HG03565 (cell line): ENCODE data around the gene UVSSA.

Experiments
- ATAC-seq: cut with Tn5 transposase; IDR thresholded peaks from one replicate; pipeline ENCODE4 v1.9.1; 2021; ENCODE audit warnings: mild to moderate bottlenecking, moderate library complexity; ENCODE audit not compliant: unreplicated experiment

Gene UVSSA

GRCh38 chr4:1348014-1348513 lies 1.1 kb downstream of the UVSSA start:
- no peak for ATAC-seq

- ATAC-seq: no peak
Observed at GRCh38 chr4:1348746-1349145, 1.7 kb downstream of the UVSSA start.

GRCh38 chr4:1349359-1350168 lies 2.6 kb downstream of the UVSSA start:
- ATAC-seq: no peak

- ATAC-seq: no peak
Observed at GRCh38 chr4:1350169-1350520, 3.1 kb downstream of the UVSSA start.

DNA sequence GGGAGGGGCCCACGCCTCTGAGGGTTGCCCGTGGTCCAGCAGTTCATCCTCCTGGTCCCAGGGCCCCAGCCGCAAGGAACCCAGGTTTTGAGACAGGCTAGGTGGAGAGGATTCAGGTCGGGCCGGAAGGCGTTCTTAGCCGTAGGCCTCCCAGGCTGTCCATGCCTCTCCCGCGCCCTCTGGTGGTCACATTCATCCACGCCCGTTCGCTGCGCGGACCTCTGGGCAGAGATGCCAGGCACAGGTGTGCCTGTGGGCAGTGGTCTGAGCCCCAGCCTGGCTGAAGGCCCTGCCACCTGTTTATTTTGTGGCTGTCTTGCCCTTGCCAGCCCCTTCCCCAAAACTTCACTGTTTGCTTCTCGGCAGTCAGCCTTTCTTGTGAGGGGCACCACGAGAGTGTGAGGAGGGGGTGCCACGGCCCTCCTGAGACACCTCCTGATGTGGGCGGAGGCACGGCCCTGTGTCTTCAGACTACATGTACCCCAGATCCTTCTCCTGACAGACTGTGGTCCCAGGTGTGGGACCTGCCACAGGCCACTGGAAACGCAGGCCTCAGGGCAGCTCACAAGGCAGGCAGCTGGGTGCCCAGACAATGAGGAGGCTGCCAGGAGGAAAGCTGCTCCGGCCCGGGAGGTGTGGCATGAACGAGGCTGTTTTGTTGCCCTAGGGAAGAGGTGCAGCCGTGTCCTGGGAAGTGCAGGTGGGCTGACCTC lies 5.0 kb downstream of the UVSSA start:
- no peak for ATAC-seq

DNA sequence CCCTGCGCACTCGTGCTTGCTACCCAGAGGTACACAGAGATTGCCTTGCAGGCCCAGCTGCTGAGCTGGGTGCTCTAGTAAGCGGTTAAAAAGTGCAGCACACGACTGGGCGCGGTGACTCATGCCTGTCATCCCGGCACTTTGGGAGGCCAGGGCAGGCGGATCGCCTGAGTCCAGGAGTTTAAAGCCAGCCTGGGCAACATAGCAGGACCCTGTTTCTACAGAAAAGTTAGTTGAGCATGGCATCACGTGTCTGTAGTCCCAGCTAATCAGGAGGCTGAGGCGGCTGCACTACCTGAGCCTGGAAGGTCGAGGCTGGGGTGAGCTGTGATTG lies 5.5 kb downstream of the UVSSA start:
- no peak for ATAC-seq

DNA sequence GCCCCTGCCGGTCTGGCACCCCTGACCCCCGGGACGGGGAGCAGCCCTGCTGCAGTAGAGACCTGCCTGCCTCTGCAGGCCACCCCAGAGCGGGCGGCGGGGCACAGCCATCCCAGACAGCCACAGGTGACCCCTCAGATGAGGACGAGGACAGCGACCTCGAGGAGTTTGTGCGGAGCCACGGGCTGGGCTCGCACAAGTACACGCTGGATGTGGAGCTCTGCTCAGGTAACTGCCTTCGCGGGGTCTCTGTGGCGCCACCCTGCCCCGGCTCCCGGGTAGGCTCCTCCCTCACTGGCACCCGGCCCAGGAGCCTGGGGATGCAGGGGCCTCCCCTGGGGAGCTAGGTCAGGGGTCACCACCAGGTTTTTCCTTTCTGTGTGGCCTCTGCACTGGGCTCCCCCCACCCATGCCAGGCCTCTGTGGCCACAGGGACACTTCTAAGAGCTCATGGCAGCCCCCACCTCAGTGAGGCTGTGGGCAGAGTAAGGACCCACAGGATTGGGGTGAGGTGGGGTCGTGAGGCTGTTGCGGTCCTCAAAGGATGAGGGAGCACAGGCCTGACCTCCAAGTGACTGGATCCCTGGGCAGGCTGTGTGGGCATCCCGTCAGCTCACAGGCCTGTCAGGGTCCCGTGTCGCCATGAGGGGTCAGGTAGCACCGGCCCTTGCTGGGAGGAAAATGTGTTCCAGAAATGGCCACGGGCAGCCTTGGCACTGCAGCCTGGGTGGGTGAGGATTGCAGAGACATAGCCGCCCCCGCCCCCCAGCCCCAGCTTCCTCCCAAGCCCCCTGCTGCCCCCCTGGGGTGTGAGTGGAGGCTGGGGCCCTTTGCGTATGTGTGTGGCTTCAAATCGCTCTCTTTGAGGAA lies 6.4 kb downstream of the UVSSA start:
- no peak for ATAC-seq

GRCh38 chr4:1354136-1354982 lies 7.4 kb downstream of the UVSSA start:
- ATAC-seq: no peak

DNA sequence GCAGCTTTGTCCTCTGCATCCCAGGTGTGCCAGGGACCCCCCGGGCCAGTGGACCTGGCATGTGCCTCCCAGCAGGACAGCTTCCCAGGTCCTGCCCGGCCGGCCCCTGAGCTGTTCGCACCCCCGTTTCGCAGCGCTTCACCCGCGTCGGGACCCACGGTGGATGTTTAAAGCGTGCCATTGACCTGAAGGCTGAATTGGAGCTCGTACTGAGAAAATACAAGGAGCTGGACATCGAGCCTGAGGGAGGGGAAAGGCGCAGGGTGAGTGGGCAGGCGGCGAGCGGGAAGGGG lies 7.9 kb downstream of the UVSSA start:
- no peak for ATAC-seq

- no peak for ATAC-seq
Observed at GRCh38 chr4:1355378-1355777, 8.4 kb downstream of the UVSSA start.

GRCh38 chr4:1356181-1356998 lies 9.4 kb downstream of the UVSSA start:
- no peak for ATAC-seq

DNA sequence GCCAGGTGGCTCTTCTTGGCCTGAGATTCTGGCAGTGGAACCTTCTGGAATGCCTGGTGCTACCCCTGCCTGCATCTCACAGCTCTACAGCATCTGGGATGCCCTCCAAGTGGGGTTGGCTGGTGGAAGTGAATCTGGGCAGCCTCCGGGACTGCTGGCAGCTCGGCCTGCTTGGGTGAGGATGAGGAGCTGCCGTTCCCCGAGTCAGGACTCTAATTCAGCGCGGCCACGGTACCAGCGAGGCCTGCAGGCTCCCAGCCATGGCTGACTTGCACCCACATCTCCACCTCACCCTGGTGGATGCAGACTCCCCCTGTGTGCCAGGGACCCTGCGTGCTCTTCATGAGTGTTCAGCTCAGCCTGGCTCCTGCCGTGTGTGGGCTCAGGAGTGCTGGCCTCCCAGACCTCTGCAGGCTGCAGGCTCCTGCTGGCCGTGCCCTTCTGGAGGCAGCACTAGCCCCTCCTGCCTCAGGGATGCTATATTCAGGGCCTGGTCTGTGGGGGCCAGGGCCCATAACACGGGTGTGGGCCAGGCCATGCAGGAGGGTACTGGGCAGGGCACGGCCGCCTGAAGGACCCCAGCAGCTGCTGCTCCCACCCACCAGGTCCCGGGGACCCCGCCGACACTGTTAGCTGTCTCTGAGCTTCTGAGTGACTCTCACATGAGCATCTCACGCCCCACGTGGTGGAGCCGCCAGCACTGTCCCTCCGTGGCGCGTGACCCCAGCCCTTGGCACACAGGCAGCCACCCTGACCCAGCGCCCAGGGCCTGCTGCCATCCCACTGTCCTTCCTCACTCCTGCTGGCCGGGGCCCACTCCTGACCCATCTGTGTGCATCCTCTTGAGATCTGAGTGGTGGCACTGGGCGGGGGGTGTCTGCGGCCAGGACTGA lies 10.6 kb downstream of the UVSSA start:
- ATAC-seq: no peak

DNA sequence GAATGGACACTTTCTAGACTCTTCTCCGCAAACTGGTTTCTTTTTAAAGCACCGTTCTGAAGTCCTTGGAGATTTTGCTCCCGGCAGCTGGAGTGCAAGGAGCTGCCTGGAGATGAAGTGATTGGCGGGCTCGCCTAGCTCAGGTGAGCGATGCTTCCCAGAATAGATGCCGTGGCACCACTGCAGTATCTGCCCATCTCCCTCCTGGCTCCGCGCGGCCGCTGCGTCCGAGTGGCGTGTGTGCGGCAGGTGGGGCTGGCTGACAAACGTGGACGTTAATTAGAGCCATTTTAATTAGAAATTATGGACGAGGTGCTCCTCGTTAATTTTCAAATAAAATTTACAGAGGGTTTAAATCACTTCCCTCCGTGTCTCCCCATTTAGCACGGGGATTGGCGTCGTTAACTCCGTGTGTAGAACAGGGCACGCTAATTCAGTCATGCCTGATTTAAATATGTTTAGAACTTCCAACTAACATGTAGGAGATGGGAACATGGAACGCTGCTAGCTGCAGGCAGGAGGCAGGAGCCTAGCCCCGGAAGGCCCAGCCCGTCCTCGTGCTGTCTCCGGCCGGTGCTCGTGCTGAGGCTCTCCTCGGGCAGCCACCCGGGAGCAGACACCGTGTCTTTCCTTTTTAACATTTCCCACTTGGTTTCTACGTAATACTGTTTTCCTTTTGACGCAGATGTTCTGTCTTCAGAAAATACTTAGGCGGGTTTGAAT lies 11.6 kb downstream of the UVSSA start:
- no peak for ATAC-seq

DNA sequence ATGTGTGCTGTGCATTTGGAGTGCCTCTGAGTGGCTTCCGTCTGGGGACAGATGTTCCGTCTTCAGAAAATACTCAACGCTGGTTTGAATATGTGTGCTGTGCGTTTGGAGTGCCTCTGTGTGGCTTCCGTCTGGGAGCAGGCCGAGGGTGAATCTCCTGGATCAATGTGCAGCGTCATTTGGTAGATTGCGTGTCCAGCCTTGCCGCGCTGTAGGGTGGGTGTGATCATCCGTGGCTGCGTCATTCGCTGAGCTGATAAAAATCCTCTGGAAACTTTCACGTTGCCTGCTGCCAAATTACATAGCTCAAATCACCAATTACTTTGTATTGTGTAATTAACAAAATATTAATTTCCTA lies 12.1 kb downstream of the UVSSA start:
- ATAC-seq: no peak

DNA sequence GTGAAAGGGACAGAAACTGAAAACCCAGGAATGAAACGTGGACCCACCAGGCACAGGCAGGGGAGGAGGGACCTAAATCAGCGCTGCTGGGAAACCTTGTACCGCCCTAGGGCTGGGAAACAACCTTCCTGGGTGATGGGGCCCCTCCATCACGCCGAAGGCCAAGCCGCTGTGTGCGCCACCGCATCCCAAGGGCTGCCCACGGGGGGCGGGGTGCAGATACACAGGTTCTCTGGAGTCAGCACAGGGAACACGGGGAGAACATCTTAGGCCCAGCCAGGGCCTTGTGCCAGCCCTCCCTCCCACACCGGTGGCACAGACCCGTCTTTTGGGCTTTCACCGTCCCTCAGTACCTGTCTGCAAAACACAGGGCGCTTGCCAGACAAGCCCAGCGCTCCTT lies 13.0 kb downstream of the UVSSA start:
- ATAC-seq: no peak

DNA sequence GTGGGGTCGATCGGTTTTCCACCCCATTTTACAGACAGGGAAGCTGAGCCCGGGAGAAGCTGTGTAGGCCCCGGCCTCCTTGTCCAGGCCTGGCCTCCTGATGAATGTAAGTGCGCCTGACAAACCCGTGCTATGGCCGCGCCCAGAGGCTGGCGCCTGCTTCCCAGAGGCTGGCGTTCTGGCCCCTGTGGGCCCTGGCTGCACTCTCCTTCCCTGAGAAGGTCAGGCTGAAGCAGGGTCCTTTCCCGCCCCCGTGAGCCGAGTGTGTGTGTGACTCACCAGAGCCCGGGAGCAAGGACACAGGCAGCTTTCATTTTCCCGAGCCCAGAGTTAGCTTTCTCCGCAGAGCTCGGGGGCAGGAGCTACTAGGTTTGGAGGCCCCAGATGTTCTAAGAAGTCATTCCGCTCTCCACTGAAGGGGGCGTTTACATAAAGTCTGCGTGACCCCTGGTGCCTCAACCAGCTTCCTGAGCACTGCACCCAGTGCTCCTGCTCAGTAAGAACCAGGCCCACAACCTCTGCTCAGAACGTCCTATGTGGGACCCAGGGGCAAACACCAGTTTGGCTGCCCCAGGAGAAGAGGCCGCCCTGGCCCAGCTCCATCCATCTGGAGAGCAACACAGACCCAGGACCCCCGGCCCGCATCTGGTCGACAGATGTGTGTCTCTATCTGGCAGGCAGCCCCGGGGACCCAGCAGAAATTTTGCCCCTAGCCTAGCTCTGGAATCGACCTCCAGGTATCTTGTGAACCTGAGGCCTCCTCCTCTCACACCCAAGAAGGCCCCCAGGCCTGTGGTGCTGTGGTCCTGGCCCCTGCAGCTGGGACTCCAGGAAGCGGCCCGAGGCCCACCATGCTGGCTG lies 13.6 kb downstream of the UVSSA start:
- ATAC-seq: no peak

- ATAC-seq: no peak
Observed at GRCh38 chr4:1361431-1361830, 14.4 kb downstream of the UVSSA start.

- ATAC-seq: no peak
Observed at GRCh38 chr4:1362046-1362445, 15.0 kb downstream of the UVSSA start.
